HG02763 (cell line): Measurements from ENCODE around the gene COLEC11.
"Not testable (repeated sequence)": the region's sequence is repeated elsewhere in the genome, so short reads cannot be mapped to it uniquely, and the experiment has no call there.

Source experiments
- ATAC-seq: cut with Tn5 transposase; IDR thresholded peaks from one replicate; pipeline ENCODE4 v1.9.1; 2021; ENCODE audit warnings: mild to moderate bottlenecking, moderate library complexity; ENCODE audit not compliant: unreplicated experiment

COLEC11 gene

DNA sequence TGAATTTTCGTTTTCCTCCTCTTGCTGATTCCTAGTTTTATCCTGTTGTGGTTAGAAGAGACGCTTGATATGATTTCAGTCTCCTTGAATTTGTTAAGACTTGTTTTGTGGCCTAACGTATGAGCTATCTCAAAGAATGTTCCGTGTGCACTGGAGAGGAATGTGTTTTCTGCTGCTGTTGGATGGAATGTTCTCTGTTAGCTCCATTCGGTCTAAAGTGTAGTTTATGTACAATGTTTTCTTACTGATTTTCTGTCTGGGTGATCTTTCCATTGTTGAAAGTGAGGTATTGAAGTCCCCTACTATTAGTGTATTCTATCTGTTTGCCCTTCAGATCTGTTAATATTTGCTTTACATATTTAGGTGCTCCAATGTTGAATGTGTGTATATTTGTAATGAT lies 25.9 kb downstream of the COLEC11 start:
- ATAC-seq = no peak

GRCh38 chr2:3622967-3623366 lies 28.1 kb downstream of the COLEC11 start:
- ATAC-seq = no peak

DNA sequence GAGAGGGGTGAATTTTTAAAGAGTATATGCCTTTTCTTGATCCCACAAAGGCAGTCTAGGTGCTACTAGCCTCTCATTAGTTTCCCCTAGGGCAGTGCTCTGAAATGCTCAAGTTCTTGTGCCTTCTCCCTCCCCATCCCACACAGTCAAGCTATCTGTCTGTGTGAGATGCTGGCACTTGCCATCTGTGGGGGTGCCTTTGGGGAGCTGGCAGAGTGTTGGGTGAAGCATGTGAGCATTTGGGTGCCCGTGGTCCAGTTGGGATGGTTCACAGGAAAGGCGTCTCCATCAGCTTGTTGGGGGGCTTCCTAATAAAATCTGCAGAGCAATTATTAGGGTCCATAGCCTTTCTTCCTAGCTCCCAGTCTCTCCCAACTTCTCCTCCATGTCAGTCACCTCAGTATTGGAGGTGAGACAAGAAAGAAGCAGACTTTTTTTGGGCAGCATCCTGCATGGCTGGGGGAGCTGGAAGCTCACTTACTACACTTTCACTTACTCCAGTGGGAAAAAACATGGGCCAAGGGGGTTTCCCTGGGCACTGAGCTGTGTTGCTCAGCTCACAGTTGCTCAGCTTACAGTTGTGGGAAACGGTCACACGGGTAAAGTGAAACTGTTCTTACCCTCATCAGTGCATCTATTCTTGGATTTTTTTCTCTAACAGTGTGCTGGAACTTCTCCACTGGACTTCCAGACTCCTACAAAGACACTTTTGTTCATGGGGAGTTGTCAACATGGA lies 29.3 kb downstream of the COLEC11 start:
- ATAC-seq = peak; percentile 74

GRCh38 chr2:3625186-3625585 lies 30.3 kb downstream of the COLEC11 start:
- no peak for ATAC-seq

DNA sequence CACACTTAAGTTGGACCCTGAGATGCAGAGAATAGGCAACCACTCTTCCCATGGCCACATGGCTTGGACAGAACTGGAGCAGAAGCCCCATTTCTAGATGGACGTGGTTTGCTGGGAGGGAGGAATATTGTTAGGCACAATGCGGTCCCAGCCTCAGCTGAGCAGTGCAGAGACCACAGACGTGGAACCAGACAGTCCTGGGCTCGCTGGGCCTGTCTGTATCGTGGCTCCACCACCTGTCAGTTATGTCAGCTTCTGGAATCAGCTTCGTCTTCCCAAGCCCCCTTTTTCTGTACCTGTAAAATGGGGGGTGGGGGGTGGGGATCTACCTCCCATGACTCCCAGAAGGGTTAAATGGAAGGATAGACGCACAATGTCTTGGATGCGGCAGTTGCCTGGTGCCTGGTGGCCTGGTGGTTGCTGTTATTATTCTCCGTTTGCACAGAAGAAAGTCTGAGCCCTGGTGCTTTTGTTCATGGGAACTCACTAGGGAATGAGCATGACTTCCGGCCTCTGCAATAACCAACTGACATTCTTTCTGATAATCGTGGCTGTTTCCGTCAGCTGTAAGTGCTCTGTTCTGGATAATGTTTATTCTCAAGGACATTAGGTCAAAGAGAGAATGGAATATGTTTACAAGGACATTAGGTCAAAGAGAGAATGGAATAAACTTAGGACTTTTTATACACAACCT lies 31.4 kb downstream of the COLEC11 start:
- ATAC-seq = no peak

DNA sequence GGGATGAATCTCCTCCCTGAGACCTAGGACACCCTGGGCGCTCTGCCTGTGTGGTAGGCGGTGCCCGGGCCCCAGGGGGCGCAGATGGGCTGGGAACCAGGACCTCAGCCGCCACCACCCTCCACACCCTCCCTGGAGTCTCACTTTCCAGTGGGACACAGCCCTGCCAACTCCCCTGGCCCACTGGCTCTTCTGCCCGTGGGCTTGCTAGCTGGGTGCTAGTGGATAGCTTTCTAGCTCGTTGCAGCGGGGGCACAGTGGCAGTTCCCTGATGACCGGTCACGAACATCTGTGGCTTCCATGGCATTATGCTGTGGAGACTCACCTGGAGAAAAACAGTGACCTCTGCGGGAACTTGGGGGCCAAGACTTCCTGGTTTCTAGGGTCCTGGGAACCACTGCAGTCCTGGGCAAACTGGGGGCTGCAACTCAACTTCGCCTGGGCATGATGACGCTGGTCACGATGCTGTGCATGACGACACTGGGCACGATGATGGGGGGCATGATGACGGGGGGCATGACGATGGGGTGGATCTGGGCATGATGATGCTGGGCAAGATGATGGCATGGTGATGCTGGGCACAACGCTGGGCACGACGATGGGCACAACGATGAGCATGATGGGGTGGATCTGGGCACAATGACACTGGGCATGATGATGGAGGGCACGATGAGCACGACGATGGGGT lies 32.0 kb downstream of the COLEC11 start:
- no peak for ATAC-seq

DNA sequence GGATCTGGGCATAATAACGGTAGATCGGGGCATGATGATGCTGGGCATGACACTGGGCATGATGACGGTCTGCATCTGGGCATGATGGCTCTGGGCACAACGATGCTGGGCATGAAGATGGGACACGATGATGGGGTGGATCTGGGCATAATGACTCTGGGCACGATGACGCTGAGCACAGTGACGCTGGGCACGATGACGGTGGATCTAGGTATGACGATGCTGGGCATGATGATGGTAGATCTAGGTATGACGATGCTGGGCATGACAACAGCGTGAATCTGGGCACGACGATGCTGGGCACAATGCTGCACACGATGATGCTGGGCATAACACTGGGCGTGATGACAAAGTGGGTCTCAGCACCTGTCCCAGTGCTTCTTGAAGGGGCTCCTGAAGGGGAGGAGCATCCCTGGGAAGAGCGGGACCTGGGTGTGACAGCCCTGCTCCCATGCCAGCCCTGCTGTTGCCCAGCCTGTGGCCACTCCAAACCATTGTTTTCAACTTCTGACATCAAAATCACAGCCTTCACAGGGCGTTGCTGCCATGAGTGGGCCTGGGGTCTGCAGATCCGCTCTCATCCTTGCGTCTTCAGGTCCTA lies 32.7 kb downstream of the COLEC11 start:
- ATAC-seq = no peak

- ATAC-seq = no peak
Measured at GRCh38 chr2:3628241-3628679, 33.3 kb downstream of the COLEC11 start.

DNA sequence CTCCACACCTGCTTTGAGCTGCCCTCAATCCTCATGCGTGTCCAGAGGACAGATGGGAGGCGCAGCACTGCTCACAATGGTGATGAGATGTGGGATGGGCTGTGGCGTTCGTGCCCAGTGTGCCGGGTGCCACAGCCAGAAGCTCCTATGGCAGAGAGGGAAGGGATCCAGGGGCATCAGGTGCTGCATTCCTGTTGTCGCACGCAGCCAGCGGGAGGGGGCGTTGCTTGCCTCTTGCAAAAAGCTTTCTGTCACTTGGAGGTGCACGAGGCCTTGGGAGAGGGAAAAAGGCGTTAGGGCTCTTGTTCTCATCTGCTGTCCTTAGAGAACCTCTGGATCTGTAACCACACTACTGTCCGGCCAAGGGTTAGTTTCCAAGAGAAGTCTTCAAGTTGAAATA lies 33.9 kb downstream of the COLEC11 start:
- no peak for ATAC-seq

DNA sequence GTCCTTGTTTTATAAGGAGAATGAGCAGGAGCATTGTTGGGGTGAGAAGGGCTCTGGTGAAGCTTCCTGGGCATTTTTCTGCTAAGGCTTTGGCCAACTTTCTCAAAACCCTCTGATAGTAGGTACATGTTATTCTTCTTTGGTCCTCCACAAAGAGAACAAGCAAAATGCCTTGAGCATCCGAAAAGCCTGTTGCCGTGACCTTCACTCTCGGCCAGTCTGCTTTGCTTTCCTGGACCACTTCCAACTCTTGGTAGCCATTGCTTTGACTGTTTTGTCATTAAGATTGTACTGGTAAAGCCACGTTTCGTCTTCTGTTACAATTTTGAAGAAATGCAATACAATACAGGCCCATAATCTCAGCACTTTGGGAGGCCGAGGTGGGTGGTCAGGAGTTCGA lies 35.7 kb downstream of the COLEC11 start:
- no peak for ATAC-seq

GRCh38 chr2:3631161-3631850 lies 36.4 kb downstream of the COLEC11 start:
- no peak for ATAC-seq

- ATAC-seq = no peak
Measured at GRCh38 chr2:3631851-3632659, 37.1 kb downstream of the COLEC11 start.

GRCh38 chr2:3633089-3633981 lies 38.4 kb downstream of the COLEC11 start:
- no peak for ATAC-seq

GRCh38 chr2:3633982-3634595 lies 39.2 kb downstream of the COLEC11 start:
- ATAC-seq = no peak

- ATAC-seq = no peak
Measured at GRCh38 chr2:3634596-3635121, 39.7 kb downstream of the COLEC11 start.

- ATAC-seq = no peak
Measured at GRCh38 chr2:3635171-3635974, 40.5 kb downstream of the COLEC11 start.

- not testable (repeated sequence) for ATAC-seq
Measured at GRCh38 chr2:3635975-3636327, 41.0 kb downstream of the COLEC11 start.
